Activated T-helper 17 cell treated with anti-CD3 and anti-CD28 coated beads, Interleukin-2, amount 50 U/mL, for 72 hours (primary cell): Measurements from ENCODE around the gene RBBP5. TPM values are rescaled to one million over a fixed set of nuclear protein-coding genes. Genes with fewer than 3 reads are reported as not detected.

Experiments used
- ATAC-seq: fragments of 150-1000 bp; cut with Tn5 transposase; replicated peaks from 2 replicates; pipeline ENCODE4 v1.10.0; 2021; ENCODE audit warnings: mild to moderate bottlenecking, moderate library complexity
- H3K27ac Mint-ChIP-seq: one replicate; pipeline ENCODE4 v1.8.0; 2022; ENCODE audit warnings: mixed read lengths
- H3K27me3 Mint-ChIP-seq: one replicate; pipeline ENCODE4 v1.8.0; 2022; ENCODE audit warnings: mixed read lengths
- H3K36me3 Mint-ChIP-seq: one replicate; pipeline ENCODE4 v1.8.0; 2022; ENCODE audit warnings: low read depth, mild to moderate bottlenecking, mixed read lengths
- H3K4me1 Mint-ChIP-seq: one replicate; pipeline ENCODE4 v1.8.0; 2022; ENCODE audit warnings: mixed read lengths
- H3K4me3 Mint-ChIP-seq: one replicate; pipeline ENCODE4 v1.8.0; 2022; ENCODE audit warnings: mild to moderate bottlenecking, mixed read lengths
- H3K9me3 Mint-ChIP-seq: one replicate; pipeline ENCODE4 v1.8.0; 2022; ENCODE audit warnings: mixed read lengths
- total RNA-seq, 2 donors: library from RNA; stranded (reverse); gene quantifications; one replicate each; pipeline ENCODE4 v1.2.3, GENCODE V29; 2022

The RBBP5 gene
- total RNA-seq, 2 donors from 2014 or later: 14.6 to 23.5 TPM

DNA sequence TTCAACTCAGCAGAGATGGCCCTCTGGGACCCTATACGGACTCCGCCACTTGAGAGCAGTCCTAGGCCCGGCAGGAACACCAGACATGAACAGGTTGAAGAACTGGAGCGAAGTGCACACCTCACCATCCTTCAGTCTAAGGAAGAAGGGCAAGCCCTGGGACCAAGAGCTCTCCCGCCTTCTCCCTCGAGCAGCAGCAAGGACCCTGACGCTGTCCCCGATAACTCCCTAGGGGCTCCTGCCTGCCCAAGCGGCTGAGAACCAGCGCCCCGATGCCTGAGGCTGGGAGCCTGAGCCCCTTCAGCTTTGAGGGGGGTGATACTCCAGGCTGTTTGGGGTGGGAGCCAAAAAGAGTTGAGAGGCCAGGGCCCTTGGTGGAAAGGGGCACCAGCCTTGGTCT, 47.7 kb downstream of the RBBP5 start:
- no peak for ATAC-seq
- Mint-ChIP-seq H3K27ac (no peak overlapping the region), H3K36me3 (no peaks in the 10 kb centered on the region), H3K9me3 (no peaks in the 10 kb centered on the region), H3K4me3 (no peak overlapping the region), H3K27me3 (no peaks in the 10 kb centered on the region), H3K4me1 (no peaks in the 10 kb centered on the region)

DNA sequence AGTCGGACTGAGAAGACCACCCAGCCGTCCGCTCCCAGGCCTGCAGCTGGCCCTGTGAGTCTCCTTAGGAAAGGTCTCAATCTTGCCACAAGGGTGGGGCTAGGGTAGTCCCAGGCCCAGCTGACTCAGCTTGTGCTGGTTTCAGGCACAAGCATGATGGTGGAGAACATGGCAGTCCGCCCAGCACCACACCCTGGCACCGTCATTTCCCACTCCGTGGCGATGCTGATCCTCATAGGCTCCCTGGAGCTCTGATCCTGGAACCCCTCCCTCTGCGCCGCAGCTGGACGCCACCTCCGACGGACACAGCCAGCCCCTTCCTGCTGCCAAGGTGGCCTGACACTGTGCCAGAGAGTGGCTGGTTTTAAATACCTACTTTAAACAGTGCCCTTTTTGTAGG, 48.3 kb downstream of the RBBP5 start:
- Mint-ChIP-seq H3K27ac (no peak overlapping the region), H3K9me3 (no peaks in the 10 kb centered on the region), H3K4me1 (no peaks in the 10 kb centered on the region), H3K36me3 (no peaks in the 10 kb centered on the region), H3K27me3 (no peaks in the 10 kb centered on the region), H3K4me3 (no peak overlapping the region)
- no peak for ATAC-seq

DNA sequence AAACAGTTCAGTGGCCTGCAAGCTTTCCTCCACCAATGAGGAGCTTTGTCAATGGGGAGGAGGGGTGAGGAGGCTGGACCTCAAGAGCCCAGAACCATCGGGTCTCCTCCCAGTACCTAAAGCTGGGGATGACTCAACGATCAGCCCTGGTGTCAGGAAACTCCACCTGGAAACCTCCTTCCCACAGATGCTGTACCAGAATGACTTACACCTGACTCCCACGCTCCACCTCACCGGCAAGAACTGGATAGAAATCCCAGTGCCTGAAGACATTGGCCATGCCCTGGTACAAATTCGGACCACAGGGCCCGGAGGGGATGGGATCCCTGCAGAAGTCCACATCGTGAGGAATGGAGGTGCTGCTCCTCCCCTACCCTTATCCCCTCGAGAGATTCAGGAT, 48.9 kb downstream of the RBBP5 start:
- H3K27ac Mint-ChIP-seq: no peak overlapping the region
- no peaks in the 10 kb centered on the region for H3K4me1 Mint-ChIP-seq
- H3K4me3 Mint-ChIP-seq: no peak overlapping the region
- no peak for ATAC-seq
- H3K36me3 Mint-ChIP-seq: no peaks in the 10 kb centered on the region
- no peaks in the 10 kb centered on the region for H3K27me3 Mint-ChIP-seq
- H3K9me3 Mint-ChIP-seq: no peaks in the 10 kb centered on the region

DNA sequence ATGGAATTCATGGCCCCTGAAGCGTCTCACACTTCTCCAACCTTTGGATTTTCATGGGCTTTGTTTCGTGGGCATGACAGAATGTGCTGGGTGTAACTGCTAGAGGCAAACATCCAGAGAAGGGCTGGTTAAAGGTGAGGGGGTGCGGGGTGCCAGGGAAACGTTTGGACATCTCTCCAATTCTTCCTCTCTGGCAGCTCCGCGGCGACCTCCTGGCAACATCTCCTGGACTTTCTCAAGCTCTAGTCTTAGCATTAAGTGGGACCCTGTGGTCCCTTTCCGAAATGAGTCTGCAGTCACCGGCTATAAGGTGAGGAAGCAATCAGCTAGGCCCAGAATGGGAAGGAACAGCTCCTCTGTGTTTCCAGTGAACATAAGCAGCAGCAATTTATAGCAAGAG, 49.5 kb downstream of the RBBP5 start:
- Mint-ChIP-seq H3K9me3 (no peaks in the 10 kb centered on the region), H3K4me1 (no peaks in the 10 kb centered on the region), H3K27me3 (no peaks in the 10 kb centered on the region), H3K36me3 (no peaks in the 10 kb centered on the region), H3K4me3 (no peak overlapping the region), H3K27ac (no peak overlapping the region)
- ATAC-seq: no peak

DNA sequence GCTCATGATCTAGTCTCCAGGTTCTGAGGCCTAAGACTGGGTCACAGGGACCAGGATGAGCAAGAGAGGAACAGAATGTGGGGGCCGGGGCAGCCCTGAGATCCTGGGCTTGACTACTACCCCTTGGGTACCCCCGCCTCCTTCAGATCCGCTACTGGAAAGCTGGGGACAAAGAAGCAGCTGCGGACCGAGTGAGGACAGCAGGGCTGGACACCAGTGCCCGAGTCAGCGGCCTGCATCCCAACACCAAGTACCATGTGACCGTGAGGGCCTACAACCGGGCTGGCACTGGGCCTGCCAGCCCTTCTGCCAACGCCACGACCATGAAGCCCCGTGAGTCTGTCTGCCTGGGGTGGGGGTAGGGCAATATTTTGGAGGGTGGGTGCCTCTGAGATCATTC, 50.0 kb downstream of the RBBP5 start:
- Mint-ChIP-seq H3K27ac (no peak overlapping the region), H3K27me3 (no peaks in the 10 kb centered on the region), H3K9me3 (no peaks in the 10 kb centered on the region), H3K4me1 (no peaks in the 10 kb centered on the region), H3K4me3 (no peak overlapping the region), H3K36me3 (no peaks in the 10 kb centered on the region)
- no peak for ATAC-seq

DNA sequence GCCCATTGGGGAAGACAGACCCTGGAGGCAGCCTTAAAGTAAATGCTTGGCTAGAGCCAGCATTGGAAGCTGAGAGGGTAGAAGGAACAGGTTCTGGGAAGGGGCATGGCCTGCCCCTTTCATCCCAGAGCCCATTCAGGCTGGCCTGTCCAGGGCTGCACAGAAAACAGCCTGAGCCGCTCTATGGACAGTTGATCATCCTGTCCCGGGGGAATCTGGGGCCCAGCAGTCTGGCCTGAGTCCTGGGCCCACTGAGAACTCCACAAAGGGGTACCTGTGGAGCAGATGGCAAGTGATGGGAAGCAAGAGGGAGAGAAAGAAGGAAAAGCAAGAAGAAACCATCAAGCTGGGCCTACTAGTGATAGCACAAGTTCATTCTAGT, 50.8 kb downstream of the RBBP5 start:
- Mint-ChIP-seq H3K36me3 (no peaks in the 10 kb centered on the region), H3K4me1 (no peaks in the 10 kb centered on the region), H3K4me3 (no peak overlapping the region), H3K27ac (no peak overlapping the region), H3K9me3 (no peaks in the 10 kb centered on the region), H3K27me3 (no peaks in the 10 kb centered on the region)
- ATAC-seq: no peak

DNA sequence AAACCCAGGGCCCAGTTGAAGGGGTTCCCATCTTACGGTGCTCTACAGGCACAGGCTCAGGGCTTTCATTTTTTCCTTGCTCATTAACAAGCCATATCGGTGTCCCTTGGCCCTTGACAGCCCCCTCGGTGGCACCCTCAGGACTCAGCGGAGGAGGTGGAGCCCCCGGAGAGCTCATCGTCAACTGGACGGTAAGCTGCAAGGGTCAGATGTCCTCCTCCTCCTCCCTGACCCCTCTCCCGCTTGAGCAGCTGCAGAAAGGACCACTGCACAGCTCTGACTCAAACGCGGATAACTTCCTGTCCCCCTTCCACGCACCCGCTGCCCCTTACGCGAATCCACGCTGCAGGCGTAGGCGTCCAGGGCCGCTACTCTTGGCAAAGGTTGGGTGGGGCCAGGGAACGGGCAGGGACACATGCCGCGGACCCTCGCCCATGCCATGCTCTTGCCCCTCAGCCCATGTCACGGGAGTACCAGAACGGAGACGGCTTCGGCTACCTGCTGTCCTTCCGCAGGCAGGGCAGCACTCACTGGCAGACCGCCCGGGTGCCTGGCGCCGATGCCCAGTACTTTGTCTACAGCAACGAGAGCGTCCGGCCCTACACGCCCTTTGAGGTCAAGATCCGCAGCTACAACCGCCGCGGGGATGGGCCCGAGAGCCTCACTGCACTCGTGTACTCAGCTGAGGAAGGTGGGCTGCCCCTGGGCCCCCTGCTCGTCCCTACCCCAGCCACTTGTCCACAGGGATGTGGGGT, 52.2 kb downstream of the RBBP5 start:
- H3K4me1 Mint-ChIP-seq: no peaks in the 10 kb centered on the region
- H3K27me3 Mint-ChIP-seq: no peaks in the 10 kb centered on the region
- H3K9me3 Mint-ChIP-seq: no peaks in the 10 kb centered on the region
- no peak for ATAC-seq
- H3K4me3 Mint-ChIP-seq: no peak overlapping the region
- H3K36me3 Mint-ChIP-seq: no peaks in the 10 kb centered on the region
- H3K27ac Mint-ChIP-seq: no peak overlapping the region

DNA sequence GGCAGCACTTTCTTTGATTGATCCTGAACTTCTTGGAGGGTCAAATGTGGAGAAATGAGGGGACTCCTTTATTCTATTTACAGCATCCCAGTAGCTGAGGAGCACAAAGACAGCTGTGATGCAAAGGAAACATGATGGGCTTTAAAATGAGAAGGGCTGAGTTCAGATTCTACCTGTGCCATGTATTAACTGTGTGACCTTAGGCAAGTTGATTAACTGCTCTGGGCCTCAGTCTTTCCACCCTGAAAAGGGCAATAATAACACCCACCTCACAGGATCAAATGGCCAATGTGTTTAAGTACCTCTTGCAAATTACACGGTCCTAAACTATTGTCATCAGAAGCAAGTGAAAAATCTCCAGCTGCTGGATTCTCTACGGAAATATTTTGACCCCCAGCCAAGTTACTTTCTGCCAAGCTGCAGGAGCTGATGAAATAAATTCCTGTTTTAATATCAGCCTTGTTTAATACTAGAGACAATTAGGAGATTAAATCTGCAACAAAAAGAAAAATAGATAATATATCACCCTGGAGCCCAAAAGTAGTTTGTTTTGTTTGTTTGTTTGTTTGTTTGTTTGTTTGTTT, 53.2 kb downstream of the RBBP5 start:
- no peaks in the 10 kb centered on the region for H3K36me3 Mint-ChIP-seq
- no peak overlapping the region for H3K4me3 Mint-ChIP-seq
- H3K9me3 Mint-ChIP-seq: no peaks in the 10 kb centered on the region
- no peak overlapping the region for H3K27ac Mint-ChIP-seq
- H3K4me1 Mint-ChIP-seq: no peaks in the 10 kb centered on the region
- no peak for ATAC-seq
- no peaks in the 10 kb centered on the region for H3K27me3 Mint-ChIP-seq

DNA sequence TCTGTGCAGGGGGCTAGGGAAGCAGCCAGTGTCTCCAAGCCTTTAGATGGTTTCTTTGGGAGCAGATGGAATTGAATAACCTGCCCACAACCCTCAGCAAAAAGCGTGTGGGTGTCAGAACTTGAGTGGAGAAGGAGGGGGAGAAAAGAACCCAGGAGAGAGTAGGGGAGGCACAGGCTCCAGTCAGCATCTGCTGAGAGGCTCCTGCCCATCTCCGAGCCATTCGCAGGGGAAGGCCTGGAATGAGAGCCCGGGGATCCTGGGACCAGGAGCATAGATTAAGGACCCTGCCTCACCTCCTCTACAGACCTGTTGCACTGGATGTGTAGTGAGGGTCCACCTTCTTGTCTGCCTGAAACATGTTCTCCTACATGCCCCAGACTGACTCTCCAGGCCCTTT, 53.8 kb downstream of the RBBP5 start:
- no peaks in the 10 kb centered on the region for H3K4me1 Mint-ChIP-seq
- no peak overlapping the region for H3K4me3 Mint-ChIP-seq
- H3K36me3 Mint-ChIP-seq: no peaks in the 10 kb centered on the region
- H3K27ac Mint-ChIP-seq: no peak overlapping the region
- H3K9me3 Mint-ChIP-seq: no peaks in the 10 kb centered on the region
- no peak for ATAC-seq
- no peaks in the 10 kb centered on the region for H3K27me3 Mint-ChIP-seq

DNA sequence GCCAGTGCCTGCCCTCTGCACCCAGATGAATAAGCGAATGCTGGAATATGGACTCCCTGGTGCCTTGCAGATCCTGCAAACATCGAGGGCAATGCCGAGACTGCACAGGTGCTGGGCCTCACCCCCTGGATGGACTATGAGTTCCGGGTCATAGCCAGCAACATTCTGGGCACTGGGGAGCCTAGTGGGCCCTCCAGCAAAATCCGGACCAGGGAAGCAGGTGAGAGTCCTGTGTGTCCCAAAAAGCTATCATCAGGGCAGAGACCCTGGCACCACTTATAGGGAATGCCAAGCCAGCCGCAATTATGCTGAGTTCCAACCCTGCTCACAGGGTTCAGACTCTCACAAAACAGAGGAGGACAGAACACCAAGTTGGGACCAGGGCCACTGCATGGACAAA, 54.7 kb downstream of the RBBP5 start:
- no peaks in the 10 kb centered on the region for H3K4me1 Mint-ChIP-seq

DNA sequence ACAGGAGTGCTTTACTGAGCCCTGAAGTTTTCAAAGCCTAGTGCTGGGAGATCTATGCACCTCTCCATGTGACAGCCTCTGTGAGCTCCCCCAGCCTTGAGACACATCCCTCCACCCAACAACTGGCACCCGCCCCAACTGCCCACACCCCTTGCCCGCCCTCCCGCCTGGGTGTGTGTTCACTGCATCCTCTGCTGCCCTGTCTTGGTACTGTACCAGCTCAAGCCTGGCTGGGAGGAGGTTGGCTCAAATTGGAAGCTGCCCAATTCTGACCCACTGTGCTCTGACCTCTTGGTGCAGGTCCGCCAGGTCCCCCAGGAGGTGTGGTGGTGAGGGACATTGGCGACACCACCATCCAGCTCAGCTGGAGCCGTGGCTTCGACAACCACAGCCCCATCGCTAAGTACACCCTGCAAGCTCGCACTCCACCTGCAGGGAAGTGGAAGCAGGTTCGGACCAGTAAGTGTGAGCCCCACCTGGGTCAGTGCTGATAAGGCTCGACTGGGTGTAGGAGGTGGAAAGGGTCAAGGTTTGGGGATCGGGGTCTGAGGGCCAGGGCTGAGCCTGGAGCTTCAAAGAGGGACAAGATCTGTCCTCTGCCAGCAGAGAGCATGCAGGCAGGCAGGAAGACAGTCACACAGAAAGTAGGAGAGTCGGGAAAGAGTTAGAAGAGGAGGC, 55.5 kb downstream of the RBBP5 start:
- no peaks in the 10 kb centered on the region for H3K36me3 Mint-ChIP-seq
- H3K9me3 Mint-ChIP-seq: no peaks in the 10 kb centered on the region
- no peaks in the 10 kb centered on the region for H3K4me1 Mint-ChIP-seq
- no peak overlapping the region for H3K27ac Mint-ChIP-seq
- ATAC-seq: no peak
- no peak overlapping the region for H3K4me3 Mint-ChIP-seq
- no peaks in the 10 kb centered on the region for H3K27me3 Mint-ChIP-seq

More for the DNA sequence above, 54.7 kb downstream of the RBBP5 start:
- no peak for ATAC-seq
- Mint-ChIP-seq H3K27me3 (no peaks in the 10 kb centered on the region), H3K4me3 (no peak overlapping the region), H3K36me3 (no peaks in the 10 kb centered on the region), H3K9me3 (no peaks in the 10 kb centered on the region), H3K27ac (no peak overlapping the region)

DNA sequence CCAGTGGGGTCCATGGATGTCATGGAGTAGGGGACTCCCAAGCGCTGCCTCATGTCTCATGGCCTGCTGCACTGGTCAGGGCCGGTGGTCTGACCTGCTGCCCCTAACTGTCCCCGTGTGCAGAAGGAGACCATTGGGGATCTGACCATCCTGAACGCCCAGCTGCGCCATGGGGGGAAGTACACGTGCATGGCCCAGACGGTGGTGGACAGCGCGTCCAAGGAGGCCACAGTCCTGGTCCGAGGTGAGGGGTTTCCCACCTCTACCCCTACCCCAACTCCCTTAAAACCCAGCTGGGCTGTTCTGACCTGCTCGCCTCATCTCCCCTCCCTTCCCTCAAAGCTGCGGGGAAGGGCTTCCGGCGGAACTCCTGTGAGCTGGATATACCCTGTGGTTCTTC, 56.1 kb downstream of the RBBP5 start:
- no peak for ATAC-seq
- Mint-ChIP-seq H3K4me3 (no peak overlapping the region), H3K27me3 (no peaks in the 10 kb centered on the region), H3K4me1 (no peaks in the 10 kb centered on the region), H3K9me3 (no peaks in the 10 kb centered on the region), H3K36me3 (no peaks in the 10 kb centered on the region), H3K27ac (no peak overlapping the region)

DNA sequence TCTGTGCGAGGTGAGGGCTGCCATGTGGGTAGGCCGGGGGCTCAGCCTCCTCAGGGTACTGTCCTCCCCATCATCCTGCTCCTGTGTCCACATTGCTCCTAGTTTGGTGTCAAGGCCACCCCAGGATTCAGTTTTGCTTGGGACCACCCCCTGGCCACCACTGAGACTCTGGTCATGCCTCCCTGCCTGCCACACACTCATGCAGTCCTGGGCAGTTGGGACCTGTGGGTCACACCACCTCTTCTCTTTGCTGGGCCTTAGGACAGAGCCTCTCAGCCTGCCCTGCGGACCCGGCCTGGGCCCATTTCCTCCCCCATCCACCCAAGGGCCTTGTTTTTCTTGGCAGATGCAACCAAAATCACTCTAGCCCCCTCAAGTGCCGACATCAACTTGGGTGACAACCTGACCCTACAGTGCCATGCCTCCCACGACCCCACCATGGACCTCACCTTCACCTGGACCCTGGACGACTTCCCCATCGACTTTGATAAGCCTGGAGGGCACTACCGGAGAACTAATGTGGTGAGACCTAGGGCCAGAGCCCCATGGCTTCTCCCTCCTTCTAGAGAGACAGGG, 56.9 kb downstream of the RBBP5 start:
- no peaks in the 10 kb centered on the region for H3K27me3 Mint-ChIP-seq
- no peak overlapping the region for H3K27ac Mint-ChIP-seq
- no peaks in the 10 kb centered on the region for H3K36me3 Mint-ChIP-seq
- H3K9me3 Mint-ChIP-seq: no peaks in the 10 kb centered on the region
- no peak for ATAC-seq
- no peak overlapping the region for H3K4me3 Mint-ChIP-seq
- H3K4me1 Mint-ChIP-seq: no peaks in the 10 kb centered on the region

DNA sequence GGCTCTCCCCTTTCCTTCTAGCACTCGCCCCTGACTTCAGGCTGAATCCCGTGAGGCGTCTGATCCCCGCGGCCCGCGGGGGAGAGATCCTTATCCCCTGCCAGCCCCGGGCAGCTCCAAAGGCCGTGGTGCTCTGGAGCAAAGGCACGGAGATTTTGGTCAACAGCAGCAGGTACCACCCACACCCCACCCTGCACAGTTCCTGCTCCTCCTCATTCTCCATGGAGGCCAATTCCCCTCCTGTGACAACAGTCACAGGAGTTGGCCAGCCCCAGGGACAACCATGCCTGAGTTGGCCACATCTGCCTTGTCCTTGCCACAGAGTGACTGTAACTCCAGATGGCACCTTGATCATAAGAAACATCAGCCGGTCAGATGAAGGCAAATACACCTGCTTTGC, 57.5 kb downstream of the RBBP5 start:
- ATAC-seq: no peak

DNA sequence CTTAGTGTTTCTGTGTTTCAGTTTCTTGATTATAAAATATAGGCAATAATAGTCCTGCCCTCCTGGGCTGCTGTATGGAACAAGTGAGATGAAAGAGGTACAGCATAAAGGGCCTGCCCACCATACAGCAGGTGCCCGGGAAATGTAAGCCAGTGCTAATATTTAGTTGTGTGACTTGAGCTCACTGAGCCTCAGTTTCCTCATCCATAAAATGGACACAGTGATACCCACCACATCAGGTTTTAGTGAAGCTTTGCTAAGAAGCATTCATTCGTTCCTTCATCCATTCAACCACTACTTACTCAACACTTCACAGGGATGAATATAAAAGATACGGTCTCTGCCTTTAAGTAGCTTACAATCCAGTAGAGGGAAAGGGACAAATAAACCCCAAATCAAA, 58.9 kb downstream of the RBBP5 start:
- no peaks in the 10 kb centered on the region for H3K27me3 Mint-ChIP-seq
- H3K36me3 Mint-ChIP-seq: no peaks in the 10 kb centered on the region
- H3K27ac Mint-ChIP-seq: no peak overlapping the region
- H3K4me3 Mint-ChIP-seq: no peak overlapping the region
- H3K9me3 Mint-ChIP-seq: no peaks in the 10 kb centered on the region
- ATAC-seq: no peak
- H3K4me1 Mint-ChIP-seq: no peaks in the 10 kb centered on the region

More for the DNA sequence above, 57.5 kb downstream of the RBBP5 start:
- Mint-ChIP-seq H3K4me3 (no peak overlapping the region), H3K27ac (no peak overlapping the region), H3K27me3 (no peaks in the 10 kb centered on the region), H3K36me3 (no peaks in the 10 kb centered on the region), H3K4me1 (no peaks in the 10 kb centered on the region), H3K9me3 (no peaks in the 10 kb centered on the region)
